Stimulated activated CD8-positive, alpha-beta memory T cell treated with anti-CD3 and anti-CD28 coated beads, Interleukin-7, amount 100 ng/mL, for 4 hours (primary cell): ENCODE results near the gene NALCN.

Source experiments
- DNase-seq, 2 donors: peaks; one replicate each; pipeline ENCODE4 v3.0.0-alpha.2; 2020; ENCODE audit warnings: low read depth in 2 of 2

The NALCN gene

GRCh38 chr13:101123028-101123427 lies 293.3 kb downstream of the NALCN start:
- DNase-seq: no peak

GRCh38 chr13:101121608-101122007 lies 294.7 kb downstream of the NALCN start:
- no peak for DNase-seq

- no peak for DNase-seq
Measured at GRCh38 chr13:101120007-101120406, 296.3 kb downstream of the NALCN start.

- no peak for DNase-seq
Measured at GRCh38 chr13:101116826-101117225, 299.5 kb downstream of the NALCN start.

GRCh38 chr13:101116341-101116740 lies 300.0 kb downstream of the NALCN start:
- DNase-seq: no peak

GRCh38 chr13:101115762-101116171 lies 300.5 kb downstream of the NALCN start:
- DNase-seq: no peak

- DNase-seq: no peak
Measured at GRCh38 chr13:101111894-101112293, 304.4 kb downstream of the NALCN start.

- DNase-seq: no peak
Measured at GRCh38 chr13:101109005-101109404, 307.3 kb downstream of the NALCN start.

- DNase-seq: no peak
Measured at GRCh38 chr13:101098873-101099272, 317.4 kb downstream of the NALCN start.

GRCh38 chr13:101092985-101093384 lies 323.3 kb downstream of the NALCN start:
- DNase-seq: no peak

- no peak for DNase-seq
Measured at GRCh38 chr13:101090287-101090686, 326.0 kb downstream of the NALCN start.

GRCh38 chr13:101085551-101085950 lies 330.8 kb downstream of the NALCN start:
- DNase-seq: no peak

GRCh38 chr13:101082441-101082840 lies 333.9 kb downstream of the NALCN start:
- no peak for DNase-seq

- DNase-seq: no peak
Measured at GRCh38 chr13:101080616-101081015, 335.7 kb downstream of the NALCN start.

- no peak for DNase-seq
Measured at GRCh38 chr13:101065329-101065728, 351.0 kb downstream of the NALCN start.

- no peak for DNase-seq
Measured at GRCh38 chr13:101059793-101060192, 356.5 kb downstream of the NALCN start.

- no peak for DNase-seq
Measured at GRCh38 chr13:101058841-101059240, 357.5 kb downstream of the NALCN start.

GRCh38 chr13:101053301-101054093 lies 362.8 kb downstream of the NALCN start:
- no peak for DNase-seq

- DNase-seq: no peak
Measured at GRCh38 chr13:101049166-101049850, 367.0 kb downstream of the NALCN start.

GRCh38 chr13:101036546-101036945 lies 379.8 kb downstream of the NALCN start:
- no peak for DNase-seq

- no peak for DNase-seq
Measured at GRCh38 chr13:101035119-101035620, 381.1 kb downstream of the NALCN start.

GRCh38 chr13:101026736-101027398 lies 389.4 kb downstream of the NALCN start:
- DNase-seq: no peak

- no peak for DNase-seq
Measured at GRCh38 chr13:101026328-101026727, 390.0 kb downstream of the NALCN start.
